ENCODE data around the gene EIF4G3.
"Not testable (repeated sequence)": the region's sequence is repeated elsewhere in the genome, so short reads cannot be mapped to it uniquely, and the experiment has no call there.

EIF4G3 gene

DNA sequence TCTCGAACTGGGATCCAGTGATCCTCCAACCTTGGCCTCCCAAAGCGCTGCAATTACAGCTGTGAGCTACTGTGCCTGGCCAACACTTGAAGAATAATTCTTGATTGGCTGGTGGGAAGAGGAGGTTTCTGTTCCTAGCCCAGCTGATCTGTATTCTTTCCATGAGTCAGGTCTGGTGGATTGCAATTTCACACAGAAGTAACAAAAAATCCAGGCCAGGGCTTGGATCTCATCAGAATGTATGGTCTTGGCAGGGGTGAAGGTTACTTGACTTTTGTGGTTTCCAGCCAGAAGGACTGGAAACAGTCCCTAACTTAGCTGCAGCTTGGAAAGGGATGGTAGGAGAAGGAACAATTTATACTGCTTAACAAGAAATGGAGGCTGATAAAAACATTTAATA lies 384.5 kb downstream of the EIF4G3 start:
- peak; percentile 14; the same call in 2 of the 3 replicates for ATAC-seq
- no peak for TF ChIP-seq ZNF8 (CRISPR knock-in tag; IDR thresholded peaks at IDR 0.05)
- TF ChIP-seq, protein P1, sequence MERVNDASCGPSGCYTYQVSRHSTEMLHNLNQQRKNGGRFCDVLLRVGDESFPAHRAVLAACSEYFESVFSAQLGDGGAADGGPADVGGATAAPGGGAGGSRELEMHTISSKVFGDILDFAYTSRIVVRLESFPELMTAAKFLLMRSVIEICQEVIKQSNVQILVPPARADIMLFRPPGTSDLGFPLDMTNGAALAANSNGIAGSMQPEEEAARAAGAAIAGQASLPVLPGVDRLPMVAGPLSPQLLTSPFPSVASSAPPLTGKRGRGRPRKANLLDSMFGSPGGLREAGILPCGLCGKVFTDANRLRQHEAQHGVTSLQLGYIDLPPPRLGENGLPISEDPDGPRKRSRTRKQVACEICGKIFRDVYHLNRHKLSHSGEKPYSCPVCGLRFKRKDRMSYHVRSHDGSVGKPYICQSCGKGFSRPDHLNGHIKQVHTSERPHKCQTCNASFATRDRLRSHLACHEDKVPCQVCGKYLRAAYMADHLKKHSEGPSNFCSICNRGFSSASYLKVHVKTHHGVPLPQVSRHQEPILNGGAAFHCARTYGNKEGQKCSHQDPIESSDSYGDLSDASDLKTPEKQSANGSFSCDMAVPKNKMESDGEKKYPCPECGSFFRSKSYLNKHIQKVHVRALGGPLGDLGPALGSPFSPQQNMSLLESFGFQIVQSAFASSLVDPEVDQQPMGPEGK (CRISPR knock-in tag; IDR thresholded peaks at IDR 0.05; ENCODE audit: borderline replicate concordance), result no peak
- TF ChIP-seq, protein P2, sequence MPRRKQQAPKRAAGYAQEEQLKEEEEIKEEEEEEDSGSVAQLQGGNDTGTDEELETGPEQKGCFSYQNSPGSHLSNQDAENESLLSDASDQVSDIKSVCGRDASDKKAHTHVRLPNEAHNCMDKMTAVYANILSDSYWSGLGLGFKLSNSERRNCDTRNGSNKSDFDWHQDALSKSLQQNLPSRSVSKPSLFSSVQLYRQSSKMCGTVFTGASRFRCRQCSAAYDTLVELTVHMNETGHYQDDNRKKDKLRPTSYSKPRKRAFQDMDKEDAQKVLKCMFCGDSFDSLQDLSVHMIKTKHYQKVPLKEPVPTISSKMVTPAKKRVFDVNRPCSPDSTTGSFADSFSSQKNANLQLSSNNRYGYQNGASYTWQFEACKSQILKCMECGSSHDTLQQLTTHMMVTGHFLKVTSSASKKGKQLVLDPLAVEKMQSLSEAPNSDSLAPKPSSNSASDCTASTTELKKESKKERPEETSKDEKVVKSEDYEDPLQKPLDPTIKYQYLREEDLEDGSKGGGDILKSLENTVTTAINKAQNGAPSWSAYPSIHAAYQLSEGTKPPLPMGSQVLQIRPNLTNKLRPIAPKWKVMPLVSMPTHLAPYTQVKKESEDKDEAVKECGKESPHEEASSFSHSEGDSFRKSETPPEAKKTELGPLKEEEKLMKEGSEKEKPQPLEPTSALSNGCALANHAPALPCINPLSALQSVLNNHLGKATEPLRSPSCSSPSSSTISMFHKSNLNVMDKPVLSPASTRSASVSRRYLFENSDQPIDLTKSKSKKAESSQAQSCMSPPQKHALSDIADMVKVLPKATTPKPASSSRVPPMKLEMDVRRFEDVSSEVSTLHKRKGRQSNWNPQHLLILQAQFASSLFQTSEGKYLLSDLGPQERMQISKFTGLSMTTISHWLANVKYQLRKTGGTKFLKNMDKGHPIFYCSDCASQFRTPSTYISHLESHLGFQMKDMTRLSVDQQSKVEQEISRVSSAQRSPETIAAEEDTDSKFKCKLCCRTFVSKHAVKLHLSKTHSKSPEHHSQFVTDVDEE (CRISPR knock-in tag; IDR thresholded peaks at IDR 0.05), result no peak
- TF ChIP-seq PPARA (CRISPR knock-in tag; IDR thresholded peaks at IDR 0.05; ENCODE audit: borderline replicate concordance), result no peak
- TF ChIP-seq ZC3H10 (CRISPR knock-in tag; IDR thresholded peaks at IDR 0.05), result no peak
- TF ChIP-seq, protein P3, sequence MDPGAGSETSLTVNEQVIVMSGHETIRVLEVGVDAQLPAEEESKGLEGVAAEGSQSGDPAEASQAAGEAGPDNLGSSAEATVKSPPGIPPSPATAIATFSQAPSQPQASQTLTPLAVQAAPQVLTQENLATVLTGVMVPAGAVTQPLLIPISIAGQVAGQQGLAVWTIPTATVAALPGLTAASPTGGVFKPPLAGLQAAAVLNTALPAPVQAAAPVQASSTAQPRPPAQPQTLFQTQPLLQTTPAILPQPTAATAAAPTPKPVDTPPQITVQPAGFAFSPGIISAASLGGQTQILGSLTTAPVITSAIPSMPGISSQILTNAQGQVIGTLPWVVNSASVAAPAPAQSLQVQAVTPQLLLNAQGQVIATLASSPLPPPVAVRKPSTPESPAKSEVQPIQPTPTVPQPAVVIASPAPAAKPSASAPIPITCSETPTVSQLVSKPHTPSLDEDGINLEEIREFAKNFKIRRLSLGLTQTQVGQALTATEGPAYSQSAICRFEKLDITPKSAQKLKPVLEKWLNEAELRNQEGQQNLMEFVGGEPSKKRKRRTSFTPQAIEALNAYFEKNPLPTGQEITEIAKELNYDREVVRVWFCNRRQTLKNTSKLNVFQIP (CRISPR knock-in tag; IDR thresholded peaks at IDR 0.05; ENCODE audit: borderline replicate concordance, low read depth), result no peak
- no peak for TF ChIP-seq TOX (CRISPR knock-in tag; IDR thresholded peaks at IDR 0.05; ENCODE audit: borderline replicate concordance)
- TF ChIP-seq, protein P4, sequence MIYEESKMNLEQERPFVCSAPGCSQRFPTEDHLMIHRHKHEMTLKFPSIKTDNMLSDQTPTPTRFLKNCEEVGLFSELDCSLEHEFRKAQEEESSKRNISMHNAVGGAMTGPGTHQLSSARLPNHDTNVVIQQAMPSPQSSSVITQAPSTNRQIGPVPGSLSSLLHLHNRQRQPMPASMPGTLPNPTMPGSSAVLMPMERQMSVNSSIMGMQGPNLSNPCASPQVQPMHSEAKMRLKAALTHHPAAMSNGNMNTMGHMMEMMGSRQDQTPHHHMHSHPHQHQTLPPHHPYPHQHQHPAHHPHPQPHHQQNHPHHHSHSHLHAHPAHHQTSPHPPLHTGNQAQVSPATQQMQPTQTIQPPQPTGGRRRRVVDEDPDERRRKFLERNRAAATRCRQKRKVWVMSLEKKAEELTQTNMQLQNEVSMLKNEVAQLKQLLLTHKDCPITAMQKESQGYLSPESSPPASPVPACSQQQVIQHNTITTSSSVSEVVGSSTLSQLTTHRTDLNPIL (CRISPR knock-in tag; IDR thresholded peaks at IDR 0.05; ENCODE audit: low read depth), result no peak
- no peak for TF ChIP-seq CSDC2 (CRISPR knock-in tag; IDR thresholded peaks at IDR 0.05)
- no peak for TF ChIP-seq GLIS3 (CRISPR knock-in tag; IDR thresholded peaks at IDR 0.05)

DNA sequence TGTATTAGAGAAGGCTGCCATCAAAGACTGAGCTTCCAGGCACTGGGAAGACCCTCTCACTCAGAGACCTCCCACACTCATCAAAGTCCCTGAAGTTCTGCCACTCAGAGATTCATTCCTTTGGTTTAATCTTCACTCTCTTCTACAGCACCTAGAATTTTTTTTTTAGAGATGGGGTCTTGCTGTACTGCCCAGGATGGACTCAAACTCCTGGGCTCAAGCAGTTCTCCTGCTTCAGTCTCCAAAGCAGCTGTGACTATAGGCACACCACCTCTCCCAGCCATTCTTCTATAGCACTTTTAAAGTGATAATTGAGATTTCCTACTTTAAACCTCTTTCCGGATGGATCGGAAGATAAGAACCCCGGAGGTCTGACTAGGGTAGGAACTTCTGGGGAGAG lies 385.9 kb downstream of the EIF4G3 start:
- TF ChIP-seq ZNF565 (CRISPR knock-in tag; conservative IDR thresholded peaks at IDR 0.05; ENCODE audit: low read depth) (no peak), CSDC2 (CRISPR knock-in tag; IDR thresholded peaks at IDR 0.05) (no peak), ISL1 (CRISPR knock-in tag; IDR thresholded peaks at IDR 0.05) (no peak), ZFP3 (CRISPR knock-in tag; IDR thresholded peaks at IDR 0.05) (no peak), BACH2 (CRISPR knock-in tag; IDR thresholded peaks at IDR 0.05; ENCODE audit: borderline replicate concordance) (no peak), ARNTL (CRISPR knock-in tag; IDR thresholded peaks at IDR 0.05; ENCODE audit: borderline replicate concordance, low read depth) (no peak), TOX (CRISPR knock-in tag; IDR thresholded peaks at IDR 0.05; ENCODE audit: borderline replicate concordance) (no peak), PPARA (CRISPR knock-in tag; IDR thresholded peaks at IDR 0.05; ENCODE audit: borderline replicate concordance) (no peak), OSR1 (CRISPR knock-in tag; IDR thresholded peaks at IDR 0.05) (no peak), TCF4 (CRISPR knock-in tag; IDR thresholded peaks at IDR 0.05; ENCODE audit: borderline replicate concordance) (no peak)
- TF ChIP-seq, protein P5, sequence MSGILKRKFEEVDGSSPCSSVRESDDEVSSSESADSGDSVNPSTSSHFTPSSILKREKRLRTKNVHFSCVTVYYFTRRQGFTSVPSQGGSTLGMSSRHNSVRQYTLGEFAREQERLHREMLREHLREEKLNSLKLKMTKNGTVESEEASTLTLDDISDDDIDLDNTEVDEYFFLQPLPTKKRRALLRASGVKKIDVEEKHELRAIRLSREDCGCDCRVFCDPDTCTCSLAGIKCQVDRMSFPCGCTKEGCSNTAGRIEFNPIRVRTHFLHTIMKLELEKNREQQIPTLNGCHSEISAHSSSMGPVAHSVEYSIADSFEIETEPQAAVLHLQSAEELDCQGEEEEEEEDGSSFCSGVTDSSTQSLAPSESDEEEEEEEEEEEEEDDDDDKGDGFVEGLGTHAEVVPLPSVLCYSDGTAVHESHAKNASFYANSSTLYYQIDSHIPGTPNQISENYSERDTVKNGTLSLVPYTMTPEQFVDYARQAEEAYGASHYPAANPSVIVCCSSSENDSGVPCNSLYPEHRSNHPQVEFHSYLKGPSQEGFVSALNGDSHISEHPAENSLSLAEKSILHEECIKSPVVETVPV (CRISPR knock-in tag; IDR thresholded peaks at IDR 0.05), result no peak
- TF ChIP-seq, protein P2 (CRISPR knock-in tag; IDR thresholded peaks at IDR 0.05), result no peak

DNA sequence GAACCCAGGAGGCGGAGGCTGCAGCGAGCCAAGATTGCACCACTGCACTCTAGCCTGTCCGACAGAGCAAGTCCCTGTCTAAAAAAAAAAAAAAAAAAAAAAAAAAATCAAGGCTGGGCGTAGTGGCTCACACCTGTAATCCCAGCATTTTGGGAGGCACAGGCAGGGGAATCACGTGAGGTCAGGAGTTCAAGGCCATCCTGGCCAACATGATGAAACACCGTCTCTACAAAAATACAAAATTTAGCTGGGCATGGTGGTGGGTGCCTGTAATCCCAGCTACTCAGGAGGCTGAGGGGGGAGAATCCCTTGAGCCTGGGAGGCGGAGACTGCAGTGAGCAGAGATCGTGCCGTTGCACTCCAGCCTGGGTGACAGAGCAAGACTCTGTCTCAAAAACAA lies 387.1 kb downstream of the EIF4G3 start:
- ATAC-seq, result not testable (repeated sequence)

More for the DNA sequence above, 385.9 kb downstream of the EIF4G3 start:
- ATAC-seq, result no peak
